HT-29 (cell line): Measurements from ENCODE around the gene LRRC2. TPM values are rescaled to one million over a fixed set of nuclear protein-coding genes. Genes with fewer than 3 reads are reported as not detected.
"Not testable (repeated sequence)": the region's sequence is repeated elsewhere in the genome, so short reads cannot be mapped to it uniquely, and the experiment has no call there.

Experiments used
- DNase-seq: peaks from one replicate; pipeline ENCODE4 v3.0.0-alpha.2; 2015; ENCODE audit warnings: low spot score
- total RNA-seq: library from RNA; depleted of rRNA; stranded (reverse); fragments of >200 nt; shearing (Covaris generic); gene quantifications from 2 replicates; pipeline ENCODE4 v1.2.3, GENCODE V29; 2014

LRRC2 gene
- total RNA-seq, 1 experiment from 2014 or later, result 0.84 TPM

DNA sequence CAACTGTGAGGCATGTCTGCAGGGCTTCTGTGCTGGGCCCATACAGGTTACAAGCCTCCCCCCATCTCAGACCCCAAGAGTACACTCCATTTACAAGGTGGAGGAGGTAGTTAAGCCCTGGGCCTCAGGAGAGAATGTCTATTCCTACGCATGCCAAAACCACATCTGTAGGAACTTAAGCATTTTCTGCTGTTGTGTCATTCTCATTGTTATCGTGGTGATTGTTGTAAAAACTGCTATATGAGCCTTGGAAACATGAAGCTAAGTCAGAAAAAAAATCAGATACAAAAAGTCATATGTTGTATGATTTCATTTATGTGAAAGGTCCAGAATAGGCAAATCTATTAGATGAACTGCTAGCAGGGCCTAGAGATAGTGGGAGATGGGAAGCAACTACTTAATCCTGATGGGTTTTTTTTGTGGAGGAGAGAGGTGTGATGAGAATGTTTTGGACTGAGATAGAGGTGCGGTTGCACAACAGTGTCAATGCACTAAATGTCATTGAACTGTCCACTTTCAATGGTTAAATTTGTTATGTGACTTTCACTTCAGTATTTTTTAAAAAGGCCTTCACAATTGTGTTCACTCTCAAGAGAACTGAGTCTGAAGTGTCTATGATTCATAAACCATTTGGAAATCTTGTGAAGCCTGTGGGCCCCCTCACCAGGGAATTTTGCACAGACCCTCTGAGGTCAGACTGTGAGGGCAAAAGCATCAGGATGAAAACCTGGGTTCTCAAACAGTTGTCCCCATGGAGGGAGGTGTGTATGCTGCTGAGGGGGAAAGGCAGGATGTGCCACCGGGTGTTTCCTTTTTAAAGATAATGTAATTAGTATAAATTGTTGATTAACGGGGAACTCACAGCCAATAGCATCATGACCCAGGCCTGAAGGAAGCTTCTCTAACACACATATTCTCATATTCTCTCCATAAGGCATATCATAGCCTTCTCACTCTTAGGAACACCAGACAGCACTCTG lies 65.2 kb downstream of the LRRC2 start:
- no peak for DNase-seq

DNA sequence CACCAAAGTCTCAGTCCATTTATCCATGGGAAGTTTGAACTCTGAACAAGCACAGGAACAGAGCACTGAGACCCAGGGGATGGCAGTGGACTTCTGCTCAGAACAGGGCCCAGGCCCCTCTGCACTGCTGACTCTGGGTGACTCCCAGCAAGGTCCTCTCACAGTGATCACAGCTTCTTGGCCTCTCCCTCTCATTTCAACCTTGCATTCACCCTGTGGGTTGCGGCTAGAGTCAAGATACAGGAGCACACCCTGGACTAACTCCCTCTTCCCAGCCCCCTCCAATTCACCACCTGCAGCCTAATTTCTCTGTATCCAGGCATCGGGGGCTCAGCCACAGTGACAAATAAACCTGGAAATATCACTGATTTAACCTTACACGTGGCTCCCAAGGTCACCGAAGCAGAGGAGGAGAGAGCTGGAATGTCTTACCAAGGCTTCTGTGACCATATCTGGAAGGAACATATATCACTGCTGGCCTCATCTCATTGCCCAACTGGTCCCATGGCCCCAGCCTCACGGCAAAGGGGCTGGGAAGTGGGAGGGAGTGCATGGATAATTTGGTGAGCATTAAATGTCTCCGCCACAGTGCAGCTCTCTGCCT lies 67.1 kb downstream of the LRRC2 start:
- no peak for DNase-seq

DNA sequence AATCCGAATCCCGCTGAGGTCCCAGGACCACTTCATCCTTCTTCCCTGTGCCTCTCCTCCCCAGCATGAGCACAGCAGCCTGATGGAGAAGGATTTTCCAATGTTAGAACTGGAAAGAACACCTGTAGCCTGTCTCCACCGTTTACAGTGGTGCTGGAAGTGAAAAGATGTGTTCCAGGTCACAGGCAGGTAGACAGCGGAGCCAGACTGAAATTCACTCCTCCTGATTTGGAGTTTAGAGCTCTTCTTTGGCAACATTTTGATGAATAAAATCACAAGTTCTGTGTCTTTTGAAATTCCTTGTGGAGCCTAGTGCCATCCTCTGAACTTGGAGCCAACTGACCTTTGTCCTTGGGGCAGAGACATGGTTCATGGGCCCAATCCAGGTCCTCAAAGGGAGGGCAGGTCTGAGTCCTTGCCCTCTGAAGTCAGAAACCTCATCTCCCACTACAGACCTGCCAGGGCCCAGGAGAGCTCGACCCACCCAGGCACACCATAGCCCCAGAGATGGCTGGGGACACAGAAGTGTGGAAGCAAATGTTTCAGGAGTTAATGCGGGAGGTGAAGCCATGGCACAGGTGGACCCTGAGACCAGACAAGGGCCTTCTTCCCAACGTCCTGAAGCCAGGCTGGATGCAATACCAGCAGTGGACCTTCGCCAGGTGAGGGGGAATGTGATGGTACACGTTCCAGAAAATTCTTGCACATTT lies 68.4 kb downstream of the LRRC2 start, which contains the start of gene RTP3:
RTP3 (plus strand) TSS at position 421 of the 710 bp plus-strand sequence; CDS start at position 508, 87 bp downstream.
- no peak for DNase-seq

DNA sequence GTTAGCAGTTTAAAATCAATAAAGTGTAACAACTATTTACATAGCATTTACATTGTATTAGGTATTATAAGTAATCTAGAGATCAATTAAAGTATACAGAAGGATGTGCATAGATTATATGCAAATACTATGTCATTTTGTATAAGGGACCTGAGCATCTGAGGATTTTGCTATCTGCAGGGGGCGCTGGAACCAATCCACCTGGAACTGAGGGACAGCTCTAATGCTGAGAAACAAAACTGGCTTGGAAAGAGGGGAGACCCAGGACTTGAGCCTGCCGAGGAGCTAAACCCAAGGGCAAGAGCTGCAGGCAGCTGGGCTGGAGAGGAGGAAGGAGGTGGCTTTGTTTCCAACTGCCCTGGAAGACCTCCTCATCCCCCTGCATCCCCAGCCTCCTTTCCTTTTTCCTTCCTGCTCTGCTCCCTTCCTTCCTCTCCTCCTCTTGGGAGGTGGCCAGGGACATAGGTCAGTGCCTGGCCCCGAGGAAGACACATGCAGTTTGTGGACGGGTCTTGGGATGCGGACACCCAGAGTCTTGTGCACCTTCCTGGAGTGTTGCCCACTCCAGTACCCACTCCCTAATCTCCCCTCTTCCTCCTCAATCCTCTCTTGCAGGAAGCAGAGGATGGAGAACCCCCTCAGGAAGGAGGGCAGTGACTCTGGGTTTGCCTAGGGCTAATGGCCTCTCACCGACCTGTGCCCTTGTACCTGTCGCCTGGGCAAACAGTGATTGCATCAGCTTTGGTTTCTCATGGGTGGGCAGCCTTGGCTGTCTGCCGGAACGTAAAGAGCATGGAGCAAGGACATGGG lies 69.2 kb downstream of the LRRC2 start:
- peak; percentile 41 for DNase-seq

DNA sequence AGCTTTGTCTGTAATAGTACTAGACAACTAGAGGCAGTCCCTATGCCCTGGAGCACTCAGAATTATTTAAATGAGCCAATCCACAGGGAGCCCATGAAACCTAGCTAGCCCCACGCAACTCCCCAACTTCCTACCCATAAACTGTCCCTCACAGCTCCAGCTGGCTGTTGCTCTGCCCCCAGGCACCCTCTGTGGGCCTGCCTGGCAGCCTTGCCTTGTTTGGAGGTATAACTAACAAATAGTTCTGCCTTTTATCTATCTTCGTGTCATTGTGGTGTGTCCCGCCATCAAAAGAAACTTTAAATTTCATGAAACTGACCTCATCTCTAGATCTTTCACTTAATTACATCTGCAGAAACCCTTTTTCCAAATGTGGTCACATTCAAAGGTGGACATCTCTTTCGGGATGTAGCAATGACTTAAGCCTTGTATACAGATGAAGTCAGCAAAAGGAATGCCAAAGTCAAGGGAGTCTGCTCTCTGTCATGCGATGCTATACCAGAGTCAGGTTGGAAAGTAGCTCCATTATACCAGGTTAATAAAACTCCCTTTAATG lies 70.1 kb downstream of the LRRC2 start:
- DNase-seq, result no peak

DNA sequence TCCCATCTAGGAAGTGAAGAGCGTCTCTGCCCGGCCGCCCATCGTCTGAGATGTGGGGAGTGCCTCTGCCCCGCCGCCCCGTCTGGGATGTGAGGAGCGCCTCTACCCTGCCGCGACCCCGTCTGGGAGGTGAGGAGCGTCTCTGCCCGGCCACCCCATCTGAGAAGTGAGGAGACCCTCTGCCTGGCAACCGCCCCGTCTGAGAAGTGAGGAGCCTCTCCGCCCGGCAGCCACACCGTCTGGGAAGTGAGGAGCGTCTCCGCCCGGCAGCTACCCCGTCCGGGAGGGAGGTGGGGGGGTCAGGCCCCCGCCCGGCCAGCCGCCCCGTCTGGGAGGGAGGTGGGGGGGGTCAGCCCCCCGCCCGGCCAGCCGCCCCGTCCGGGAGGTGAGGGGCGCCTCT lies 71.6 kb downstream of the LRRC2 start:
- DNase-seq, result not testable (repeated sequence)

DNA sequence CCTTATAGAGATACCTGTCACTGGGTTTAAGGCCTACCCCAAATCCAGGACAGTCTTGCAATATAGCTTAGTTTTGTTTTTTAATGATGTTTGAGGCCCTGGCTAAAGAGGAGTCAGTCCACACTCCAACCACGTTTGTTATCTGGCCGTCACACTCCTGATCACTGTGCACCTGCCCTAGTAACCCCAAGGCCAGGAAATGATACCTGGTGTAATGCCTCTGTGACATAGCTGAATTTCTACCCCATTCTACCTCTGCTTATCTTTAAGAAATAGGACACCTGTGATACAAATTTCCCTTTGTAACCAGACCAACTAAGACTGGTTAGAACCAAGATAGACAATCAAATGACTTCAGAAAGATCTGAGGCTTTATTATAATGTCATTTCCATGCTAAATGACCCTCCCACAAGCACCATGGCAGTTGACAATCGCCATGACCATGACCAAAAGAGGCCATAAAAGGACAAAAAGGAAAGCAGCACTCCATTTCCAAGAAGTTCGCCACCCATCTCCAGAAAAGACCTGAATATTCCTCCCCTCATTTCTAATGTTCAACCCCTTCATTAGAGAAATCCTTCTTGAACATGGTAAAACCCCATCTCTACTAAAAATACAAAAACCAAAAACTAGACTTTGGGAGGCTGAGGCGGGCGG lies 73.1 kb downstream of the LRRC2 start:
- no peak for DNase-seq

DNA sequence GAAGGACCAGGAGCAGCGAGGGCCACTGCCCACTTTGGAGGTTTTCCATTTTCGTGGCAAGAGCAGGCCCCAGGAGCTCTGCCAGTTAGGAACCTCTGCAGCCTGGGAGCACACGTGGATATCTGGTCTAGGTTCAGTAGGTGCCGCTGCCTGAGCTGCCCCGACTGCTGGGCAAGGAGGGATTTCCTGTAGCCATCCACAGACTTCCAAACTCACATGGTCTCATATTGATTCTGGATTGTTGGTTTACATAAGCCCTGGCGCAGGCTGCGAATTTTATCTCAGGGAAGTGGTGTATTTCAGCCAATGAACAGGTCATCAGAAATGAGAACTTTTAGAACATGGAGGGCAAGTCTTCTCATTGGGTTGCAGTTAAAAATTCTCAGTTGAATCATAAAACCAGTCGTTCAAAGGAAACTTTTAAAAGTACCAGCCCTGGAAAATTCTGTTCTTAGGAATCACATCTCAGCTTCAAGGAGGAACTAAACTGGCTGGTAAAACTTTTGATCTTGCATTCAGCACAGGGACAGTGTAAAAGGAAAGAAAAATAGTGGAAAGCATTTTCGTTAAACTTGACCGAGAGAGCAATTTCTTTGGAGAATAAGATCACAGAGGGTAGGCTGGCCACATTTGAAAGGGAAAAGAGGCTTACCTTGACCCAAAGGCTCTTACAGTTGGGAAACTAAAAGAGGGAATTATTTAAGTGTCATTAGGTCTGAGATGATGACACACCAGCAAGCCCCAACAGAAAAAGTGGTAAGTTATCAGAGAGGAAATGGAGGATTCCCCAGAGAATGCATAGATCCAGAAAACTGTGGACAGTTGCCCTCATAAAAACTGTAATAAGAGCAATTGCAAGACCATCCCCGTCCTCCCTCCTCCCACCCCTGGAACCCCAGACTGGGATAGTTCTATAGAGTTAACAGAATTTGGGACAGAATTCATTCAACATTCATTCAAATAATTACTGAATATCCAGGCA lies 74.7 kb downstream of the LRRC2 start:
- DNase-seq, result no peak

DNA sequence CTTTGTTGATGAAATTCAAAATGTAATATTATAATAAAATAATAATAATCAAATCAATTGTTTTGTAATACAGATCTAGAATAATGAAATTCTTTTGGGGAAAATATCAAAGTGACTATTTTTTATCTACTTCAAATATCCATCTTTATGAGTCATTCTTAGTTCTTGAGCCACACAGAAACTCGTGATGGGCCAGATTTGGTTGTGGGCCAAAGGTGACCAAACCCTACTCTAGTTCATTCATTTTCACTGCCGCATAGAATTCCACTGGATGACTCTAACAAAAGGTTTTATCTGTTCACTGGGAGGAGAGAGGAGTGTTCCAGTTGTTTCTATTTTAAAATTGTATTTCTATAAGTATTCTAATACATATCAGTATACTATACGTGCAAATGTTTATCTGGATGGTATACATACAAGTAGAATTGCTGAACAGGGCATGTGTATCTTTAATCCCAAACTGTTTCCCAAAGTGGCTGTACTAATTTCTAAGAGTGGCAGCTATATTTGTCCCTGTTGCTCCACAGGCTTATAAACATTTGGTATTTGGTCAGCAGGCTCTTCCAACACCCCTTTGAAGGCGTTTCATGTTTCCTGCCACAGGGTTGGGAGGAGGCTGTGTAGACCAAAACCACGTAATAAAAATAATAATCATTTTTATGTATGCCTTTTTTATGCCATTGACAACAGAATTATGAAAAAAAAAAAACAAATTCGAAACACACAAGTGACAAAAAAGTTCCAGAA lies 75.6 kb downstream of the LRRC2 start:
- DNase-seq, result no peak

DNA sequence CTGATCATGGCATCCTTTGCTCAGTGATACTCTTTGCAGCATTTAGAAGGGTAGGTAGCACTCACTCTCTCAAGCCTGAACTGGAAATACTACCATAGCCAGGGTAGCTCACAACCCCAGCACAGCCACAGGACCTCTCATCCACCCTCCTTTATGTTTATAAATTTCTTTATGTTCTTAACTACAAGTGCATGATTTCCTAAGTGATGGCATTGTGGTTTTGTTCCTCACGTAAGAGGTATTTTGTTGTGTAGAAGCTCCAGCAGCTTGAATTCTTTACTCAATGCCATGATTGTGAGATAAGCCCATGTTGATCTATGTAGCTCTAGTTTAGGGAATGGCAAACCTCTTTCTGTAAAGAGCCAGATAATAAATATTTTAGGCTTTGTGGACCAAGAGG lies 76.2 kb downstream of the LRRC2 start:
- DNase-seq, result no peak

DNA sequence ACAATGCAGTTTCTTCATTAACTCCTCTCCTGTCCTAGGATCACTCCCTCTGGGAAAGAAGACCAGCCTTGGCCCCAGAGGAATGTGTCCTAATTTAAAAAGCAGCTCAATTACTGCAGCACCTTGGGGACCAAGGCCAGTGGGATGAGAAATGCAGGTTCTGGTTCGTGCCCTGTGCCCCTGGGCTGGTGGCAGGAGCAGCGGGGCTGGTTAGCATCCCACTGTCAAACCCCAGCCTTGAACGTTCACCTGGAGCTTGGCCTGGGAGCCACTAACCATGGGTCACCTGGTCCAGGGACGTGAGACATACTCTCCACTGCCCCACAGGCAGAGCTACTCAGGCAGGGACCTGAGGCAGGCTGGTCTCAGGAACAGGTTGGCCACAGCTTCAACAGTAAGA lies 76.7 kb downstream of the LRRC2 start:
- no peak for DNase-seq

DNA sequence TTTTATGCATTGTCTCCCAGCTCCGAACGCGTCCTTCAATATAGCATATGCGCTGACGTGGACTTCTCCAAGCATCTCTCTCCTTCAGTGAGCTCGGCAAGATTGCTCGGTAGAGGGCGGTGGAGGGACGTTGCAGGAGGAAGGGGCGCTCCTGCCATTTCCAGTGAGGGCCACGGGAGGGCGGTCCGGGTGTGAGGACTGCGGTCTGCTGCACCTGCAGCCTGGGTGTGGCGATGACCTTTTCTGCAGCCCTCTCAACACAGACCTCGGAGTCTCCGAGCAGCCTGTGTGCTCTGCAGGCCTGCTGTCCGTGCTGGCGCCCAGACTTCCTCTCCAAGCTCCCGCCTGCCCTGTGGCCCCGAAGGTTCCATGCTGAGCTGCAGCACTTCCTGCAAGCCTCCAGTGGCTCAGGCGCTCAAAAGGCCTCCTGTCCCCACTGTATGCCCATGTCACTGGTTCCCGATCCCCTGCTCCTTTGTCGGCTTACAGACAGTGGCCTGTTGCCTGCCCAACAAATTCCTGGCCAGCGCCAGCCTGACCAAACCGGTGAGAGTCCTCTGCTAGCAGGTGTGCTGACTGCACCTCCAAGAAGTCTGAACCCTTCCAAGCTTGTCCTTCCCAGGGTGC lies 77.3 kb downstream of the LRRC2 start:
- peak; percentile 90 for DNase-seq

DNA sequence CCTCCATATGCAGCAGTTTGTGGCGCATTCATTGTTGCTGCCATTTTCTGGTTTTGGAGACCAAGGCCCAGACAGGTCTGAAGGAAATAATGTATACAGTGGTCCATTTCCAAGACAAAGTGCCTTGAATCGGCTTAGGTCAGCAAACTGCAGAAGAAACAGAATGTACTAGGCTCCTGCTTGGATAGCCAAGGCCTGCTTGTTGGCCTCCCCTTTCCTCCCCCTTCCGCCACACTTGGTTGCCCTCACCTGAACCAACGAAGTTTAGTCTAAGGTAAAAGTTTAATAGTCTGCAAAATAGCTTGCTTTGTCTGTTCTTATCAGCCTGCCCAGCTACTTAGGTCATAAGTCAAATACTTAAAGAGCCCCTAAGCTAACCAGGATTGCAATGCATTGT lies 80.3 kb downstream of the LRRC2 start:
- DNase-seq, result no peak

DNA sequence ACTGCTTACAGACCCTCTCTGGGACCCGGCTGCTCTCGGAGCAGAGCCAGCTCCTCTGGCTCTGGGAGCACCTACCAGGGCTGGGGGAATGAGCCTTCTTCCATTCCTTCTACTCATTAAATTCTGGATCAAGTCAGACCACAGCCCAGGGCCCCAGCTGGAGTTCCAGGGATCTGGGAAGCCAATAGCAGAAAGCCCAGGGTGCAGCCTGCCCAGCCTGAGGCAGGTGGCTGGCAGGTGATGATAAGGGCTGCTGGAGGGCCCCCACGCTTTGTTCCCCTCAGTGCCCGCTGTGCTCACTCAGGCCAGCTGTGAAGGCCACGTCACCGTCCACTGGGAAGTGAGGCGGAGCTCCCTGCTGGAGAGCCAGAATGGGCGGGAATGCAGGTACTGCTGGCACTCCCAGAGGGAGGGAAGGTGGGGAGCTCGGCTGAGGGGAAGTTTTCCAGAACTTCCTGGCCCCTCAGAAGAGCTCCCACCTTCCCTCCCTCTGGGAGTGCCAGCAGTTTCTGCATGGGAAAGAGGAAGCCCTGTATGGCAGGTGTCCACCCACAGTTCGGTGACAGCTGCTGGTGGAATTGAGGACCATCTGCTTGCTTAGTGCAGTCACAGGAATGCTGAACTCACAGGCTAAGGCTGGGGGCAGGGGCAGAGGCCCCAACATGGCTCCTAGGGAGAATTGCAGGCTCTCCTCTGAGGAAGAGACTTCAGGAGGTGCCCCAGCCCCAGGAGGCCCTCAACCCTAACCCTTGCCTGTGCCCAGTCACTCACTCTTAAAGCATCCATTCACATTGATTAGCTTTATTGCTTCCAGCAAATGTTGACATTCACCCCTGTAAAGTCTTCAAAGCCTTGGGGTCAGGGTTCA lies 81.0 kb downstream of the LRRC2 start:
- peak; percentile 33 for DNase-seq

DNA sequence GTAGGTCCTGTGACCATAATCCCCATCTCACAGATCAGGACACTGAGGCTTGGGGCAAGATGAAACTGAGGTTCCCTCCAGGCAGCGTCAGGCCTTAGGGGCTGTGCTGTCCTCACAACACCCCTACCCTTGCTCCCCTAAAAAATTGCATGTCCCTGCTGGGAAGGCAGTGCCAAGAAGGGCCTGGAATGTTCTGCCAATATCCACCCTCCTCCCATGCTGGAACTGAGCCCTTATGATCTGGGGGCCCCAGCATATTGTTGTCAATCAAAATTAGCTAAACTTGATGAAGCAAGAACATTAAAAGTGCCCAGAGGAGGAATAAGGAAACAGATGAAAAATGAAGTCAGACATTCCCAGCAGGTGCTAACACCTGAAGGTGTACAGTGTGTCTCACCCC lies 81.7 kb downstream of the LRRC2 start:
- DNase-seq, result no peak

DNA sequence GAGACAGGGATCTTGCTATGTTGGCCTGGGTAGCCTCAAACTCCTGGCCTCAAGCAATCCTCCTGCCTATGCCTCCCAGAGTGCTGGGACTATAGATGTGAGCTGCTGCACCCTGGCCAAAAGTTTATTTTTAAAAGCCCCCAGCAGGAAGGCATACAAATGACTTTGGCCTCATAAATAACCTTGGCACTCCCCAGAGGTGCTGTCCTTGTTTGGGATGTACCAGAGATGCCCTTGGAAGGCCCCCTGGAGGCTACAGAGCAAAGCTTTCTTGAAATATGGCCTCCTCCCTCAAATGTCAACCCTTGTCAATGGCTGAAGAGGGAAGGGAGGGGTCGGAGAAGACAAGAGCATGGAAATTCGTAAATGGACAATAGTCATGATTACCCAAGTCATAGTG lies 82.3 kb downstream of the LRRC2 start:
- no peak for DNase-seq
